Measurements from ENCODE around the gene PRDM16. TPM values are rescaled to one million over a fixed set of nuclear protein-coding genes. Genes with fewer than 3 reads are reported as not detected.

The PRDM16 gene
- total RNA-seq, 1 experiment from 2014 or later = 6.1 TPM

- CTCF ChIA-PET = no interaction called here
- intact Hi-C loops (cut with micrococcal nuclease) = no loop called here
- no TSS peak for BruUV-seq (replicated peaks)
- Histone ChIP-seq H3K9me3 (ENCODE audit: control insufficient read depth in 1 of 2, insufficient read depth in 1 of 2, low read depth in 1 of 2, low read length in 2 of 2) (no peaks in the 10 kb centered on the region), H3K27me3 (ENCODE audit: insufficient read depth, low read length) (no peaks in the 10 kb centered on the region), H3K4me2 (ENCODE audit: low read length) (no peak overlapping the region), H3K9me2 (ENCODE audit: insufficient read depth) (no peaks in the 10 kb centered on the region), H3K4me3 (replicated peaks in 1 of 2; ENCODE audit: low read depth in 1 of 2, low read length in 2 of 2) (no peak overlapping the region), H3K9ac (ENCODE audit: low read length) (no peak overlapping the region), H3K27ac (ENCODE audit: low read depth, low read length) (no peak overlapping the region), H4K20me1 (ENCODE audit: insufficient read depth) (no peaks in the 10 kb centered on the region), H3K4me1 (ENCODE audit: control insufficient read depth in 1 of 2, insufficient read depth in 2 of 2, low read length in 2 of 2) (no peaks in the 10 kb centered on the region), H3K36me3 (ENCODE audit: control insufficient read depth in 1 of 2, insufficient read depth in 2 of 2, low read length in 2 of 2) (no peaks in the 10 kb centered on the region), H2AFZ (ENCODE audit: low read depth, low read length, poor library complexity, severe bottlenecking) (no peak overlapping the region), H3K79me2 (ENCODE audit: insufficient read depth, low read length) (no peaks in the 10 kb centered on the region)
- ATAC-seq (no peak), DNase-seq (ENCODE audit: low read depth, low spot score) (no peak)
- TF ChIP-seq ATF3 (IDR thresholded peaks at IDR 0.05) = no peak
- TF ChIP-seq EZH2 (IDR thresholded peaks at IDR 0.05) = no peak
- no peak for TF ChIP-seq ZBTB33 (IDR thresholded peaks at IDR 0.05; ENCODE audit: extremely low read depth, insufficient replicate concordance, low read length)
- TF ChIP-seq CBX3 (IDR thresholded peaks at IDR 0.05; ENCODE audit: low read depth) = no peak
- no peak for TF ChIP-seq YY1 (IDR thresholded peaks at IDR 0.05; ENCODE audit: extremely low read depth, insufficient replicate concordance, low read depth, low read length)
- no peak for TF ChIP-seq SP1 (IDR thresholded peaks at IDR 0.05; ENCODE audit: low read depth)
- no peak for TF ChIP-seq SIN3A (IDR thresholded peaks at IDR 0.05; ENCODE audit: low read depth)
- no peak for TF ChIP-seq CEBPB (IDR thresholded peaks at IDR 0.05; ENCODE audit: low read depth)
- TF ChIP-seq POLR2AphosphoS5 (IDR thresholded peaks at IDR 0.05; ENCODE audit: low read depth, low read length) = no peak
- no peak for TF ChIP-seq ZNF274 (IDR thresholded peaks at IDR 0.05; ENCODE audit: low read depth, low read length)
- TF ChIP-seq SRF (IDR thresholded peaks at IDR 0.05; ENCODE audit: low read depth) = no peak
- no peak for TF ChIP-seq MAX (IDR thresholded peaks at IDR 0.05)
- TF ChIP-seq TCF7L2 (IDR thresholded peaks at IDR 0.05; ENCODE audit: borderline replicate concordance, extremely low read depth, insufficient read depth, insufficient read length) = no peak
- no peak for TF ChIP-seq ELF1 (IDR thresholded peaks at IDR 0.05; ENCODE audit: borderline replicate concordance, low read depth)
- TF ChIP-seq FOSL1 (IDR thresholded peaks at IDR 0.05; ENCODE audit: low read depth) = no peak
- TF ChIP-seq ZFX (IDR thresholded peaks at IDR 0.05) = no peak
- no peak for TF ChIP-seq CTCF (IDR thresholded peaks at IDR 0.05 in 2 of 3, conservative IDR thresholded peaks at IDR 0.05 in 1 of 3; ENCODE audit: borderline replicate concordance in 1 of 3, insufficient read depth in 1 of 3, low read depth in 2 of 3, low read length in 2 of 3)
- TF ChIP-seq EZH2phosphoT487 (IDR thresholded peaks at IDR 0.05; ENCODE audit: borderline replicate concordance) = no peak
- RAD21 ChIA-PET (ENCODE audit: low non-redundant PET in 1 of 2, low total read pairs in 2 of 2, uncharacterized antibody in 2 of 2, unreplicated experiment in 2 of 2) = no interaction called here
- POLR2A ChIA-PET = no interaction called here
Measured at GRCh38 chr1:3126756-3127678, 58.0 kb downstream of the PRDM16 start.
